GM18951 (cell line): ENCODE measurements around the gene PCDHA12.
"Not testable (repeated sequence)": the region's sequence is repeated elsewhere in the genome, so short reads cannot be mapped to it uniquely, and the experiment has no call there.

Experiments used
- POLR2A ChIP-seq: IDR thresholded peaks from 4 replicates; pipeline ENCODE4 v1.6.1; 2011; ENCODE audit warnings: mild to moderate bottlenecking; ENCODE audit not compliant: insufficient read length, insufficient read depth; ENCODE audit errors: extremely low read depth
- in situ Hi-C: fragments of 300-500 bp; cut with MboI; formaldehyde crosslinking; loops from one replicate; pipeline ENCODE4 v1.12.0; 2022; ENCODE audit warnings: low sequenced_read_pairs, mixed read lengths, inconsistent platforms; ENCODE audit not compliant: unreplicated experiment

PCDHA12 gene

GRCh38 chr5:140842798-140843733, 32.0 kb upstream of the PCDHA12 start:
- TF ChIP-seq POLR2A = no peak
- in situ Hi-C loops = no loop called here

GRCh38 chr5:140848139-140849102, 26.7 kb upstream of the PCDHA12 start, which contains the start of gene PCDHA9:
Gene PCDHA9 (plus strand): TSS chr5:140848382. CDS start chr5:140848496, 114 bp downstream.
- in situ Hi-C loops = not testable (repeated sequence)

- in situ Hi-C loops = not testable (repeated sequence)
These were observed 25.1 kb upstream of the PCDHA12 start for GRCh38 chr5:140849831-140850634.

- TF ChIP-seq POLR2A = no peak
- in situ Hi-C loops = no loop called here
These were observed 19.1 kb upstream of the PCDHA12 start, which contains the start of gene PCDHA10 for GRCh38 chr5:140855772-140856674. Gene PCDHA10 (plus strand): TSS chr5:140855897. CDS start chr5:140856049, 152 bp downstream.

DNA sequence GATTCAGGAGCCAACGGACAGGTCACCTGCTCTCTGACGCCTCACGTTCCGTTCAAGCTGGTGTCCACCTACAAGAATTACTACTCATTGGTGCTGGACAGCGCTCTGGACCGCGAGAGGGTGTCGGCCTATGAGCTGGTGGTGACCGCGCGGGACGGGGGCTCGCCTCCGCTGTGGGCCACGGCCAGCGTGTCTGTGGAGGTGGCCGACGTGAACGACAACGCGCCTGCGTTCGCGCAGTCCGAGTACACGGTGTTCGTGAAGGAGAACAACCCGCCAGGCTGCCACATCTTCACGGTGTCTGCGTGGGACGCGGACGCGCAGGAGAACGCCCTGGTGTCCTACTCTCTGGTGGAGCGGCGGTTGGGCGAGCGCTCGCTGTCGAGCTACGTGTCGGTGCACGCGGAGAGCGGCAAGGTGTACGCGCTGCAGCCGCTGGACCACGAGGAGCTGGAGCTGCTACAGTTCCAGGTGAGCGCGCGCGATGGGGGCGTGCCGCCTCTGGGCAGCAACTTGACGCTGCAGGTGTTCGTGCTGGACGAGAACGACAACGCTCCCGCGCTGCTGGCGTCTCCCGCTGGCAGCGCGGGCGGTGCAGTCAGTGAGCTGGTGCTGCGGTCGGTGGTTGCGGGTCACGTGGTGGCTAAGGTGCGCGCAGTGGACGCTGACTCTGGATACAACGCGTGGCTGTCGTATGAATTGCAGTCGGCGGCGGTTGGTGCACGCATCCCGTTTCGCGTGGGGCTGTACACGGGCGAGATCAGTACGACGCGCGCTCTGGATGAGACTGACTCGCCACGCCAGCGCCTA, 17.7 kb upstream of the PCDHA12 start:
- TF ChIP-seq POLR2A = no peak
- in situ Hi-C loops = no loop called here

- in situ Hi-C loops = no loop called here
These were observed 17.2 kb upstream of the PCDHA12 start for GRCh38 chr5:140857987-140858240.

GRCh38 chr5:140862441-140863295, 12.4 kb upstream of the PCDHA12 start:
- in situ Hi-C loops = no loop called here
- TF ChIP-seq POLR2A = no peak

More at GRCh38 chr5:140857987-140858240, 17.2 kb upstream of the PCDHA12 start:
- no peak for TF ChIP-seq POLR2A

- no peak for TF ChIP-seq POLR2A
- in situ Hi-C loops = no loop called here
These were observed 6.2 kb upstream of the PCDHA12 start, which contains the start of gene PCDHA11 for GRCh38 chr5:140868721-140869554. Gene PCDHA11 (plus strand): TSS chr5:140868957. CDS start chr5:140869104, 147 bp downstream.

DNA sequence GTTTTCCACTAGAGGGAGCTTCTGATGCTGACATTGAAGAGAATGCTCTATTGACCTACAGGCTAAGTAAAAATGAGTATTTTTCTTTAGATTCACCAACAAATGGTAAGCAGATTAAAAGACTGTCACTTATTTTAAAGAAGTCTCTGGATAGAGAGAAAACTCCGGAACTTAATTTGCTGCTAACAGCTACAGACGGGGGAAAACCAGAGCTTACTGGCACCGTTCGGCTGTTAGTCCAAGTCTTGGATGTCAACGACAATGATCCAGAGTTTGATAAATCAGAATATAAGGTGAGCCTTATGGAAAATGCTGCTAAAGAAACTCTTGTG, 5.6 kb upstream of the PCDHA12 start:
- TF ChIP-seq POLR2A = no peak
- in situ Hi-C loops = no loop called here
